Measurements from ENCODE around the gene MPHOSPH9. TPM values are rescaled to one million over a fixed set of nuclear protein-coding genes. Genes with fewer than 3 reads are reported as not detected.

The MPHOSPH9 gene
- total and polyA plus RNA-seq, 2 of the 13 experiments (the other 11 are each of a cell fraction or from before 2014, with no cell fraction given) = 20.3 to 63.4 TPM

- peaks cover 34% of the 10 kb centered on the region for H3K4me1 ChIP-seq (ENCODE audit: insufficient read depth, low read length)
- DNase-seq (ENCODE audit: low spot score) = no peak
- H2AFZ ChIP-seq (ENCODE audit: low read length) = no peak overlapping the region
- no peaks in the 10 kb centered on the region for H4K20me1 ChIP-seq (ENCODE audit: insufficient read depth, low read length)
- no peak overlapping the region for H3K4me2 ChIP-seq (ENCODE audit: low read depth, low read length)
- ChIA-PET POLR2A (interaction anchor here (0.5 kb wide), 1 partner anchor 8 kb away, joined by 5 read pairs; no protein-coding TSS in a partner anchor), CTCF (ENCODE audit: low intra/inter-chr PET ratio, low total read pairs) (no interaction called here)
- H3K36me3 ChIP-seq (replicated peaks in 1 of 2; ENCODE audit: control insufficient read depth in 1 of 2, insufficient read depth in 2 of 2, low read length in 2 of 2) = peaks cover 0 to 3% of the 10 kb centered on the region in 2 experiments; a peak in 3 of 5 replicates
- H3K27me3 ChIP-seq (ENCODE audit: control insufficient read depth in 1 of 2, insufficient read depth in 2 of 2, low read length in 2 of 2) = no peaks in the 10 kb centered on the region
- no TSS peak for BruUV-seq (replicated peaks)
- intact Hi-C loops (cut with micrococcal nuclease; ENCODE audit: unreplicated experiment) (no loop called here), in situ Hi-C loops (cut with HindIII; ENCODE audit: extremely low pct_ligation_motif_present, low pct_unique_long_range_greater_than_20kb) (no loop called here)
- ATAC-seq = no peak
- H3K4me3 ChIP-seq (replicated peaks in 1 of 3; ENCODE audit: insufficient read depth in 1 of 3, low read depth in 2 of 3, low read length in 3 of 3) = no peak overlapping the region
- H3K9ac ChIP-seq (ENCODE audit: insufficient read depth, low read depth, low read length) = no peak overlapping the region
- FAIRE-seq = no peak
- WGBS (ENCODE audit: low lambda C conversion rate) = 97% methylated on average over 6 of the region's 6 CpGs
- no peak overlapping the region for H3K27ac ChIP-seq (ENCODE audit: extremely low read length, insufficient read depth, low read length)
- no peaks in the 10 kb centered on the region for H3K9me3 ChIP-seq (ENCODE audit: low read length)
- H3K79me2 ChIP-seq (ENCODE audit: insufficient read depth, low read length) = peaks cover 19% of the 10 kb centered on the region
- TF ChIP-seq ZNF17 (CRISPR knock-in tag; IDR thresholded peaks at IDR 0.05) (no peak), AGO2 (optimal IDR thresholded peaks at IDR 0.05; ENCODE audit: low read depth, low read length) (no peak), HNF4G (IDR thresholded peaks at IDR 0.05; ENCODE audit: borderline replicate concordance, low read depth, low read length) (no peak), HNF4G (CRISPR knock-in tag; IDR thresholded peaks at IDR 0.05; ENCODE audit: borderline replicate concordance, low read depth) (no peak), DR1 (CRISPR knock-in tag; IDR thresholded peaks at IDR 0.05) (no peak), ZNF510 (CRISPR knock-in tag; IDR thresholded peaks at IDR 0.05; ENCODE audit: low read depth) (no peak), CREM (IDR thresholded peaks at IDR 0.05) (no peak), CREM (CRISPR knock-in tag; IDR thresholded peaks at IDR 0.05) (no peak), TBX3 (IDR thresholded peaks at IDR 0.05; ENCODE audit: borderline replicate concordance) (no peak), ZFX (CRISPR knock-in tag; IDR thresholded peaks at IDR 0.05; ENCODE audit: low read depth) (no peak), DNMT3B (CRISPR knock-in tag; conservative IDR thresholded peaks at IDR 0.05) (no peak), ZNF20 (CRISPR knock-in tag; IDR thresholded peaks at IDR 0.05) (no peak), ZFYVE20 (CRISPR knock-in tag; IDR thresholded peaks at IDR 0.05; ENCODE audit: borderline replicate concordance, low read depth) (no peak), BCL3 (CRISPR knock-in tag; IDR thresholded peaks at IDR 0.05) (no peak), ZNF282 (IDR thresholded peaks at IDR 0.05; ENCODE audit: partially characterized antibody) (no peak), ZNF234 (CRISPR knock-in tag; conservative IDR thresholded peaks at IDR 0.05) (no peak), ZNF44 (CRISPR knock-in tag; IDR thresholded peaks at IDR 0.05) (no peak), ZNF639 (CRISPR knock-in tag; conservative IDR thresholded peaks at IDR 0.05) (no peak), PHF5A (CRISPR knock-in tag; IDR thresholded peaks at IDR 0.05; ENCODE audit: low read depth, unreplicated experiment) (no peak), RBAK (CRISPR knock-in tag; IDR thresholded peaks at IDR 0.05) (no peak), POGK (CRISPR knock-in tag; conservative IDR thresholded peaks at IDR 0.05) (no peak), ATF4 (CRISPR knock-in tag; IDR thresholded peaks at IDR 0.05) (no peak)
These were observed 98.1 kb downstream of the MPHOSPH9 start for GRCh38 chr12:123134826-123135225.
